Heart right ventricle (tissue), 16 donors: ENCODE data around the gene SLC51A. TPM values are rescaled to one million over a fixed set of nuclear protein-coding genes. Genes with fewer than 3 reads are reported as not detected.
A peak's percentile ranks its signal among the peaks of the same experiment; 100 is the strongest.

Source experiments
- ATAC-seq, 8 donors: fragments of 200-7000 bp; cut with Tn5 transposase; one replicate each; pipeline ENCODE4 v1.9.1; 2020; ENCODE audit warnings: mild to moderate bottlenecking in 8 of 8, moderate library complexity in 8 of 8, moderate number of reproducible peaks in 1 of 8
- DNase-seq, 2 donors: peaks; one replicate each; pipeline ENCODE4 v3.0.0-alpha.2; 2020
- H3K27ac ChIP-seq, 10 donors: fragments of 200-600 bp; sonication (generic) in 2 of 10; one replicate each; pipeline versions ENCODE4 v1.5.0 to v1.8.0; 2020 to 2022; ENCODE audit warnings: mild to moderate bottlenecking in 3 of 10
- H3K27me3 ChIP-seq, 7 donors: fragments of 200-600 bp; one replicate each; pipeline ENCODE4 v1.8.0; 2021 to 2022; ENCODE audit warnings: mild to moderate bottlenecking in 2 of 7
- H3K36me3 ChIP-seq, 9 donors: fragments of 200-600 bp; sonication (generic) in 1 of 9; one replicate each; pipeline versions ENCODE4 v1.5.0 to v1.8.0; 2020 to 2022; ENCODE audit warnings: mild to moderate bottlenecking in 2 of 9
- H3K4me1 ChIP-seq, 9 donors: fragments of 200-600 bp; sonication (generic) in 1 of 9; one replicate each; pipeline versions ENCODE4 v1.5.0 to v1.8.0; 2020 to 2022; ENCODE audit warnings: mild to moderate bottlenecking in 4 of 9
- H3K4me3 ChIP-seq, 10 donors: fragments of 200-600 bp; sonication (generic) in 2 of 10; one replicate each; pipeline versions ENCODE4 v1.5.0 to v1.8.0; 2020 to 2022; ENCODE audit warnings: mild to moderate bottlenecking in 7 of 10, moderate library complexity in 2 of 10
- H3K9me3 ChIP-seq, 11 donors: fragments of 200-600 bp in 10 of 11; sonication (generic) in 2 of 11; one replicate each; pipeline versions ENCODE4 v1.5.0 to v1.8.0; 2013 to 2022; ENCODE audit warnings: mild to moderate bottlenecking in 2 of 11, control low read depth in 1 of 11, moderate library complexity in 1 of 11
- CTCF ChIP-seq, 9 donors: fragments of 200-600 bp; sonication (generic) in 2 of 9; IDR thresholded peaks; one replicate each; pipeline versions ENCODE4 v1.5.0 to v1.8.0; 2021 to 2022; ENCODE audit warnings: antibody characterized with exemption in 9 of 9, mild to moderate bottlenecking in 5 of 9, moderate library complexity in 1 of 9
- WGBS, 2 donors: extraction: QIAGEN DNeasy Blood & Tissue Kit; methylation state at CpG; one replicate each; pipeline ENCODE4 v1.1.7; 2013; ENCODE audit warnings: inconsistent platforms in 1 of 2; 5-methylcytosine and 5-hydroxymethylcytosine counted together
- intact Hi-C, 10 donors: fragments of 100-400 bp; cut with DNase I; formaldehyde crosslinking; loops; one replicate each; pipeline versions ENCODE4 v1.11.1 to v1.14.2; 2022
- polyA plus RNA-seq, 2 donors: library from polyadenylated mRNA; stranded (reverse); fragments of 200-250 nt; gene quantifications; one replicate each; pipeline ENCODE4 v1.2.3, GENCODE V29; 2013
- total RNA-seq, 10 donors: library from RNA; stranded (reverse); fragmentation: NEBNext Ultra II Directional in 3 of 10; extraction: Animal tissue kit (Norgen Biotek cat#: 25700) in 3 of 10; gene quantifications; one replicate each; pipeline versions ENCODE4 v1.2.1 to v1.2.4, GENCODE V29; 2021 to 2023
- donor health status: Arrhythmogenic right ventricular cardiomyopathy.
- donor health status: ischemic (EF 13 %, LVEDD 7.1; RV severe dilation, severe dysfunction).
- donor health status: healthy with polysubstance abuse.
- donor health status: DM: no; HTN: yes; CAD: no.
- donor health status: DM: no; HTN: no; CAD: no.
- donor health status: ischemic (EF 25% LVEDD 6.9; RV normal size, moderate dysfunction).
- donor health status: ischemic (EF 25% LVEDD 5.7; RV mildly dilated, moderate dysfunction).
- donor health status: healthy.
- donor health status: DM: yes; HTN: yes; CAD: no.
- donor health status: Ischemic cardiomyopathy.
- donor health status: ischemic (EF 35%, LVEDD 5.7; RV mildly dilated, moderate dysfunction).
- donor health status: nonischemic (EF 11% LVEDD 7.7; RV severe dilation, severe dysfunction).
- donor health status: DM: yes; HTN: yes; CAD: no.
- donor health status: PGD.
- donor health status: ischemic (EF 29% LVEDD 5.4; RV normal size, mild dysfunction).
- donor health status: nonischemic (EF 23%, LVEDD 6.1; RV moderate dilation, normal function).

The SLC51A gene
- total and polyA plus RNA-seq, 12 donors: 0.23 to 1.0 (median 0.52) TPM; not detected in 7

GRCh38 chr3:196263819-196264218 lies 47.5 kb downstream of the SLC51A start:
- peaks cover 0 to 88% (median 22%) of the 10 kb centered on the region in 9 donors for H3K36me3 ChIP-seq
- DNase-seq (no peak), ATAC-seq (no peak)
- TF ChIP-seq CTCF (IDR thresholded peaks at IDR 0.05): no peak
- no peak overlapping the region for H3K4me3 ChIP-seq
- no peak overlapping the region for H3K27ac ChIP-seq
- intact Hi-C loops: no loop called here
- H3K4me1 ChIP-seq: peaks cover 0 to 10% (median 5%) of the 10 kb centered on the region in 9 donors
- H3K27me3 ChIP-seq: no peaks in the 10 kb centered on the region
- peaks cover 0 to 4% (median 0%) of the 10 kb centered on the region in 11 donors for H3K9me3 ChIP-seq
- 96 to 97% methylated on average over 7 of the region's 7 CpGs for WGBS, 2 donors

GRCh38 chr3:196268284-196269163 lies 52.2 kb downstream of the SLC51A start:
- H3K4me3 ChIP-seq: no peak overlapping the region
- peak in 1 of 8 donors; percentile 75 for ATAC-seq
- peak overlapping the region in 4 of 10 donors; percentile 13 to 64 (median 36) for H3K27ac ChIP-seq
- TF ChIP-seq CTCF (IDR thresholded peaks at IDR 0.05): no peak
- DNase-seq: no peak
- H3K9me3 ChIP-seq: no peaks in the 10 kb centered on the region
- 71 to 73% methylated on average over 9 of the region's 9 CpGs for WGBS, 2 donors
- no peaks in the 10 kb centered on the region for H3K27me3 ChIP-seq
- peaks cover 0 to 29% (median 10%) of the 10 kb centered on the region in 9 donors for H3K4me1 ChIP-seq
- peaks cover 0 to 86% (median 25%) of the 10 kb centered on the region in 9 donors for H3K36me3 ChIP-seq
- intact Hi-C loops: no loop called here

GRCh38 chr3:196270499-196270898 lies 54.2 kb downstream of the SLC51A start:
- TF ChIP-seq CTCF (IDR thresholded peaks at IDR 0.05): no peak
- Histone ChIP-seq H3K9me3 (no peaks in the 10 kb centered on the region), H3K4me1 (peaks cover 3 to 43% (median 23%) of the 10 kb centered on the region in 9 donors), H3K36me3 (peaks cover 0 to 73% (median 25%) of the 10 kb centered on the region in 9 donors), H3K4me3 (no peak overlapping the region), H3K27ac (no peak overlapping the region), H3K27me3 (no peaks in the 10 kb centered on the region)
- intact Hi-C loops: no loop called here
- ATAC-seq (no peak), DNase-seq (no peak)
- WGBS, 2 donors: 91 to 97% methylated on average over 5 of the region's 5 CpGs

GRCh38 chr3:196272826-196273225 lies 56.5 kb downstream of the SLC51A start:
- peaks cover 3 to 44% (median 23%) of the 10 kb centered on the region in 9 donors for H3K4me1 ChIP-seq
- H3K27ac ChIP-seq: peak overlapping the region; percentile 11 to 62 (median 40)
- WGBS, 2 donors: 76 to 91% methylated on average over 14 of the region's 14 CpGs
- H3K9me3 ChIP-seq: no peaks in the 10 kb centered on the region
- peaks cover 0 to 55% (median 12%) of the 10 kb centered on the region in 9 donors for H3K36me3 ChIP-seq
- H3K27me3 ChIP-seq: no peaks in the 10 kb centered on the region
- DNase-seq: peak; percentile 36 to 63
- TF ChIP-seq CTCF (IDR thresholded peaks at IDR 0.05): no peak
- H3K4me3 ChIP-seq: no peak overlapping the region
- intact Hi-C loops: no loop called here
- ATAC-seq: peak; percentile 62 to 93 (median 82)
